Measurements from ENCODE around the gene PPARGC1A. TPM values are rescaled to one million over a fixed set of nuclear protein-coding genes. Genes with fewer than 3 reads are reported as not detected.

Gene PPARGC1A
- total RNA-seq, 3 donors from 2014 or later (not counting 1 experiment from before 2014, with no cell fraction given): not detected

DNA sequence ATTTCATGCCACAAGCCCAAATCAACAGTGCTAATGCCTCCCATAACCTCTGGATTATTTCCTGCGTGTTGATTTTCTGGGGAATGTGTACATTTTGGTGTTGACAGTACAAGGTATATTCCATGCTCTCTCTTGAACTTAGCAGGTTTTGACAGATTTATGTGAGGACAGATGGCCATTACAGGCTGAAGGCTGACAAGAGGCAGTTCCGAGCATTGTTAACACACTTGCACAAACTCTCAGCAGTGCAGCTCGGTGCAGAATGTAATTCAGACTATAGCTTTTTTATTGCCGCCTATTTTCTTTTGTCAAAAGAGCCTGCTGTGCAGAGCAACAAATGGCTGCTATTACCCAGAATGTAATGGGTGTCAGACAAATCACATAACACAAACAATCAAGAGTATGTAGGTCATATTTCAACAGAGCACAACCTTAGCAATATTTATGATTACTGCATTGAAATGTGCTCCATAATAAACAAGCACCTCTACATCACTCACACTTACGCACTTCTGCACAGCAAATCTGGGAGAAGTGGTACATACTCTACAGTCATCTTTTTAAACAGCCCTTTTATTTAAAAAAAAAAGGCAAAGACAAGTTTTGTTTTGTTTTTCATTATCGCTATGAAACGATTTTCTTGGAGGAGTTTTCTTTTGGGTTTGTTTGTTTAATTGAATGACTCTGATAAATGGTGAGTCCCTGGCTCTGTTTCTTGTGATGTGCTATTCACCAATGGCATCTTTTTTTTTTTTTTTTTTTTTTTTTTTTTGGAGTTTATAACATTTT lies 71.6 kb downstream of the PPARGC1A start:
- Histone ChIP-seq H3K4me1 (ENCODE audit: control insufficient read depth, insufficient read depth, low read length) (no peaks in the 10 kb centered on the region), H3K9me3 (ENCODE audit: control insufficient read depth, insufficient read depth, low read length) (peaks cover 6% of the 10 kb centered on the region), H3K36me3 (ENCODE audit: control insufficient read depth, insufficient read depth, low read length) (no peaks in the 10 kb centered on the region), H3K27ac (ENCODE audit: low read length) (no peak overlapping the region), H3K27me3 (ENCODE audit: control insufficient read depth, insufficient read depth, low read length) (no peaks in the 10 kb centered on the region), H3K4me3 (ENCODE audit: low read length) (no peak overlapping the region)
- WGBS (ENCODE audit: insufficient coverage): 91% methylated on average over 7 of the region's 7 CpGs
- Mint-ChIP-seq H3K27me3 (ENCODE audit: low read depth in 2 of 2) (no peaks in the 10 kb centered on the region), H3K36me3 (peaks cover 6% of the 10 kb centered on the region), H3K27ac (no peak overlapping the region), H3K4me3 (no peak overlapping the region), H3K4me1 (no peaks in the 10 kb centered on the region), H3K9me3 (peaks cover 14 to 16% of the 10 kb centered on the region in 2 donors)
- TF ChIP-seq, protein P1, sequence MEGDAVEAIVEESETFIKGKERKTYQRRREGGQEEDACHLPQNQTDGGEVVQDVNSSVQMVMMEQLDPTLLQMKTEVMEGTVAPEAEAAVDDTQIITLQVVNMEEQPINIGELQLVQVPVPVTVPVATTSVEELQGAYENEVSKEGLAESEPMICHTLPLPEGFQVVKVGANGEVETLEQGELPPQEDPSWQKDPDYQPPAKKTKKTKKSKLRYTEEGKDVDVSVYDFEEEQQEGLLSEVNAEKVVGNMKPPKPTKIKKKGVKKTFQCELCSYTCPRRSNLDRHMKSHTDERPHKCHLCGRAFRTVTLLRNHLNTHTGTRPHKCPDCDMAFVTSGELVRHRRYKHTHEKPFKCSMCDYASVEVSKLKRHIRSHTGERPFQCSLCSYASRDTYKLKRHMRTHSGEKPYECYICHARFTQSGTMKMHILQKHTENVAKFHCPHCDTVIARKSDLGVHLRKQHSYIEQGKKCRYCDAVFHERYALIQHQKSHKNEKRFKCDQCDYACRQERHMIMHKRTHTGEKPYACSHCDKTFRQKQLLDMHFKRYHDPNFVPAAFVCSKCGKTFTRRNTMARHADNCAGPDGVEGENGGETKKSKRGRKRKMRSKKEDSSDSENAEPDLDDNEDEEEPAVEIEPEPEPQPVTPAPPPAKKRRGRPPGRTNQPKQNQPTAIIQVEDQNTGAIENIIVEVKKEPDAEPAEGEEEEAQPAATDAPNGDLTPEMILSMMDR (IDR thresholded peaks at IDR 0.05): no peak
- intact Hi-C loops (cut with micrococcal nuclease): no loop called here
- no peak for DNase-seq
- no peak for ATAC-seq

DNA sequence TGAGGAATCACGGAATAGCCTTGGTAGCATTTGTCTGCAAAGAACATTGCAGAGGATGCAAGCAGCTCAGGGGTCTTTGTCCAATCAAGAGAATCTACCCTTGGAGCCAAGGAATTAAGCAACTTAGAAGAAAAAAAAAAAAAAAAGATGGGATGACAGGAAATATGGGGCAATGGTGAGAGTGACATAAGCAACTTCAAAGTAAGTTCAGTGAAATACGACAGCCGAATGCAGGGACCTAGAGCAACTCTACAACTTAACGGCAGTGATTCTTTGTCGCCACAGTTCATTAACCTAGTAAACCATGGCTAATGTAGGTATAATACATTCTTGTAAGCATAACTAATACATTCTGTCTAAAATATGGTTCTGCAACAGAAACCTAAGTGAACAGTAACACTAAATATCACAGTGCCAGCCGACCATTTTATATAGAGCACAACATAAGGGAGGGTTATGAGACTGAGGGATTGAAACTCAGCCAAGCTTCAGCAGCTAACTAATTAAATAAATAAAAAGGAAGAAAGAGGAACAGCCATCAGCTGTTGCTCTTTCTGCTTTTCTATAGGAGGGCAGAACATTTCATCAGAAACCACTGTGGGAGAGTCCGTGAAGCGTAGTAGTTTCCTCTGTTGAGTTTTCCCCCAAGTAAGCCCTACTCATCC lies 74.7 kb downstream of the PPARGC1A start:
- H3K4me1 Mint-ChIP-seq: no peaks in the 10 kb centered on the region
- Histone ChIP-seq H3K4me1 (ENCODE audit: control insufficient read depth, insufficient read depth, low read length) (no peaks in the 10 kb centered on the region), H3K4me3 (ENCODE audit: low read length) (no peak overlapping the region), H3K36me3 (ENCODE audit: control insufficient read depth, insufficient read depth, low read length) (no peaks in the 10 kb centered on the region), H3K27me3 (ENCODE audit: control insufficient read depth, insufficient read depth, low read length) (no peaks in the 10 kb centered on the region), H3K9me3 (ENCODE audit: control insufficient read depth, insufficient read depth, low read length) (peaks cover 16% of the 10 kb centered on the region), H3K27ac (ENCODE audit: low read length) (no peak overlapping the region)
- intact Hi-C loops (cut with micrococcal nuclease): no loop called here
- DNase-seq (no peak), ATAC-seq (no peak)
- no peak overlapping the region for H3K4me3 Mint-ChIP-seq
- peaks cover 6% of the 10 kb centered on the region for H3K36me3 Mint-ChIP-seq
- no peaks in the 10 kb centered on the region for H3K27me3 Mint-ChIP-seq (ENCODE audit: low read depth in 2 of 2)
- TF ChIP-seq, protein P1 (IDR thresholded peaks at IDR 0.05): no peak
- H3K9me3 Mint-ChIP-seq: peaks cover 10 to 16% of the 10 kb centered on the region in 2 donors
- WGBS (ENCODE audit: insufficient coverage): 92% methylated on average over 7 of the region's 8 CpGs
- no peak overlapping the region for H3K27ac Mint-ChIP-seq

DNA sequence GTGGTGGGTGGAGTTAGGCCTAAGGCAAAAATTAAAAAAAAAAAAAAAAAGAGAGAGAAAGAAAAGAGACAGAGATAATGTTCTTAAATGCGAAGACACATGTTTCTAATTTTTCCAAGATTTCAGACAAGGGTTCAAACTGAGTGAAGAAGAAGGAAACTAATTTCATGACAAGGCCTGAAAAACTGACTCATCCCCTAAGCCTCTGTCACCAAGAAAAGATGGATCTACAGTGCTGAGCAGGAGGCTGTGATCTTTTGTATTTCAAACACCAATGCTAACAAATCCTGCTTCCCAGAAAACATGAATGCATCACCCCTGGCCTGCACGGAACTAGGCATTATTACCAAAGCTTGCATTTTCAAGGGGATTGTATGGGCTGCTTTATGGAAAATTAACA lies 75.3 kb downstream of the PPARGC1A start:
- WGBS (ENCODE audit: insufficient coverage): 97% methylated on average over 2 of the region's 2 CpGs
- Histone ChIP-seq H3K4me1 (ENCODE audit: control insufficient read depth, insufficient read depth, low read length) (no peaks in the 10 kb centered on the region), H3K27ac (ENCODE audit: low read length) (no peak overlapping the region), H3K4me3 (ENCODE audit: low read length) (no peak overlapping the region), H3K9me3 (ENCODE audit: control insufficient read depth, insufficient read depth, low read length) (peaks cover 16% of the 10 kb centered on the region), H3K36me3 (ENCODE audit: control insufficient read depth, insufficient read depth, low read length) (no peaks in the 10 kb centered on the region), H3K27me3 (ENCODE audit: control insufficient read depth, insufficient read depth, low read length) (no peaks in the 10 kb centered on the region)
- no peaks in the 10 kb centered on the region for H3K27me3 Mint-ChIP-seq (ENCODE audit: low read depth in 2 of 2)
- DNase-seq (no peak), ATAC-seq (no peak)
- H3K4me1 Mint-ChIP-seq: no peaks in the 10 kb centered on the region
- peaks cover 6% of the 10 kb centered on the region for H3K36me3 Mint-ChIP-seq
- TF ChIP-seq, protein P1 (IDR thresholded peaks at IDR 0.05): no peak
- no peak overlapping the region for H3K4me3 Mint-ChIP-seq
- H3K27ac Mint-ChIP-seq: no peak overlapping the region
- peaks cover 10 to 16% of the 10 kb centered on the region in 2 donors for H3K9me3 Mint-ChIP-seq
- intact Hi-C loops (cut with micrococcal nuclease): no loop called here
